Natural killer cell (primary cell): Measurements from ENCODE around the gene CHST9. TPM values are rescaled to one million over a fixed set of nuclear protein-coding genes. Genes with fewer than 3 reads are reported as not detected.

ENCODE experiments used
- ATAC-seq, 3 donors: fragments of 150-1000 bp in 2 of 3; fragments of 200-7000 bp in 1 of 3; cut with Tn5 transposase; 1 replicate in 1 of 3; 2 replicates in 2 of 3; pipeline ENCODE4 v1.10.0; 2021; ENCODE audit warnings: mild to moderate bottlenecking in 2 of 3, moderate library complexity in 2 of 3
- DNase-seq, 2 donors: peaks; one replicate each; pipeline versions ENCODE4 v3.0.0 to v3.0.0-alpha.2; 2013 to 2021; ENCODE audit warnings: mixed read lengths in 1 of 2
- H3K27ac ChIP-seq: one replicate; pipeline ENCODE4 v1.5.1; 2013; ENCODE audit warnings: mild to moderate bottlenecking, low read length
- H3K27me3 ChIP-seq: one replicate; pipeline ENCODE4 v1.6.1; 2013; ENCODE audit warnings: low read length; ENCODE audit not compliant: control insufficient read depth, insufficient read depth
- H3K36me3 ChIP-seq: one replicate; pipeline ENCODE4 v1.6.1; 2013; ENCODE audit warnings: low read length; ENCODE audit not compliant: control insufficient read depth, insufficient read depth
- H3K4me1 ChIP-seq: one replicate; pipeline ENCODE4 v1.6.1; 2013; ENCODE audit warnings: low read length; ENCODE audit not compliant: control insufficient read depth, insufficient read depth
- H3K4me3 ChIP-seq: one replicate; pipeline ENCODE4 v1.5.1; 2013; ENCODE audit warnings: low read length
- H3K9me3 ChIP-seq: one replicate; pipeline ENCODE4 v1.6.1; 2013; ENCODE audit warnings: low read length; ENCODE audit not compliant: control insufficient read depth, insufficient read depth
- H3K27ac Mint-ChIP-seq, 2 donors: one replicate each; pipeline ENCODE4 v1.8.0; 2022; ENCODE audit warnings: mild to moderate bottlenecking in 2 of 2, mixed read lengths in 2 of 2, moderate library complexity in 1 of 2
- H3K27me3 Mint-ChIP-seq, 2 donors: one replicate each; pipeline ENCODE4 v1.8.0; 2022; ENCODE audit warnings: low read depth in 2 of 2, mixed read lengths in 2 of 2
- H3K36me3 Mint-ChIP-seq: one replicate; pipeline ENCODE4 v1.8.0; 2022; ENCODE audit warnings: mixed read lengths
- H3K4me1 Mint-ChIP-seq, 2 donors: one replicate each; pipeline ENCODE4 v1.8.0; 2022; ENCODE audit warnings: mixed read lengths in 2 of 2
- H3K4me3 Mint-ChIP-seq: one replicate; pipeline ENCODE4 v1.8.0; 2022; ENCODE audit warnings: mild to moderate bottlenecking, moderate library complexity, mixed read lengths
- H3K9me3 Mint-ChIP-seq, 2 donors: one replicate each; pipeline ENCODE4 v1.8.0; 2022; ENCODE audit warnings: mixed read lengths in 2 of 2
- CTCF ChIP-seq: fragments of 200-600 bp; IDR thresholded peaks from one replicate; pipeline ENCODE4 v1.8.0; 2022; ENCODE audit warnings: antibody characterized with exemption
- WGBS: methylation state at CpG from one replicate; pipeline ENCODE4 v1.1.7; 2013; ENCODE audit warnings: missing lambda C conversion rate; ENCODE audit not compliant: insufficient coverage; 5-methylcytosine and 5-hydroxymethylcytosine counted together
- intact Hi-C: fragments of 100-400 bp; cut with micrococcal nuclease; formaldehyde crosslinking; loops from one replicate; pipeline ENCODE4 v1.14.2; 2022
- total RNA-seq, 4 donors: library from RNA; stranded (reverse); fragments of 120-200 nt in 1 of 4; gene quantifications; one replicate each; pipeline versions ENCODE4 v1.2.3 to v1.2.4, GENCODE V29; 2013 to 2022

CHST9 gene
- total RNA-seq, 3 donors from 2014 or later (not counting 1 experiment from before 2014, with no cell fraction given): not detected

GRCh38 chr18:26971409-26971808, 213.7 kb downstream of the CHST9 start:
- 85% methylated on average over 8 of the region's 8 CpGs for WGBS
- no peak for TF ChIP-seq CTCF

GRCh38 chr18:26970637-26971036, 214.5 kb downstream of the CHST9 start:
- ATAC-seq: no peak
- no peak overlapping the region for H3K4me3 Mint-ChIP-seq
- H3K4me3 ChIP-seq: no peak overlapping the region
- H3K4me1 Mint-ChIP-seq: no peaks in the 10 kb centered on the region
- H3K4me1 ChIP-seq: no peaks in the 10 kb centered on the region
- intact Hi-C loops: no loop called here
- no peak overlapping the region for H3K27ac Mint-ChIP-seq
- 84% methylated on average over 3 of the region's 4 CpGs for WGBS
- no peaks in the 10 kb centered on the region for H3K36me3 ChIP-seq
- H3K9me3 Mint-ChIP-seq: peaks cover 7 to 12% of the 10 kb centered on the region in 2 donors
- no peak for TF ChIP-seq CTCF
- no peak for DNase-seq
- peaks cover 3% of the 10 kb centered on the region for H3K9me3 ChIP-seq
- H3K27ac ChIP-seq: no peak overlapping the region
- H3K36me3 Mint-ChIP-seq: no peaks in the 10 kb centered on the region
- H3K27me3 ChIP-seq: no peaks in the 10 kb centered on the region
- H3K27me3 Mint-ChIP-seq: no peaks in the 10 kb centered on the region

More at GRCh38 chr18:26971409-26971808, 213.7 kb downstream of the CHST9 start:
- Histone ChIP-seq H3K36me3 (no peaks in the 10 kb centered on the region), H3K27me3 (no peaks in the 10 kb centered on the region), H3K27ac (no peak overlapping the region), H3K4me3 (no peak overlapping the region), H3K4me1 (no peaks in the 10 kb centered on the region), H3K9me3 (peaks cover 3% of the 10 kb centered on the region)
- Mint-ChIP-seq H3K9me3 (peaks cover 7 to 11% of the 10 kb centered on the region in 2 donors), H3K4me1 (no peaks in the 10 kb centered on the region), H3K27me3 (no peaks in the 10 kb centered on the region), H3K27ac (no peak overlapping the region), H3K36me3 (no peaks in the 10 kb centered on the region), H3K4me3 (no peak overlapping the region)
- no peak for DNase-seq
- intact Hi-C loops: no loop called here
- no peak for ATAC-seq

- no peaks in the 10 kb centered on the region for H3K4me1 ChIP-seq
- H3K4me3 ChIP-seq: no peak overlapping the region
- Mint-ChIP-seq H3K27me3 (no peaks in the 10 kb centered on the region), H3K4me3 (no peak overlapping the region), H3K9me3 (peaks cover 3 to 7% of the 10 kb centered on the region in 2 donors), H3K36me3 (no peaks in the 10 kb centered on the region), H3K4me1 (no peaks in the 10 kb centered on the region), H3K27ac (no peak overlapping the region)
- H3K27me3 ChIP-seq: no peaks in the 10 kb centered on the region
- WGBS: 95% methylated on average over 2 of the region's 3 CpGs
- TF ChIP-seq CTCF: no peak
- no peaks in the 10 kb centered on the region for H3K36me3 ChIP-seq
- H3K27ac ChIP-seq: no peak overlapping the region
- intact Hi-C loops: no loop called here
- no peaks in the 10 kb centered on the region for H3K9me3 ChIP-seq
- DNase-seq (no peak), ATAC-seq (no peak)
These were observed 219.9 kb downstream of the CHST9 start for GRCh38 chr18:26965206-26965605.

GRCh38 chr18:26963292-26963691, 221.8 kb downstream of the CHST9 start:
- no peak overlapping the region for H3K4me3 ChIP-seq
- Mint-ChIP-seq H3K27me3 (no peaks in the 10 kb centered on the region), H3K9me3 (peaks cover 5 to 8% of the 10 kb centered on the region in 2 donors), H3K4me1 (no peaks in the 10 kb centered on the region), H3K27ac (no peak overlapping the region), H3K4me3 (no peak overlapping the region), H3K36me3 (no peaks in the 10 kb centered on the region)
- H3K27ac ChIP-seq: no peak overlapping the region
- TF ChIP-seq CTCF: no peak
- ATAC-seq: no peak
- H3K9me3 ChIP-seq: no peaks in the 10 kb centered on the region
- H3K36me3 ChIP-seq: no peaks in the 10 kb centered on the region
- H3K27me3 ChIP-seq: no peaks in the 10 kb centered on the region
- intact Hi-C loops: no loop called here
- WGBS: 52% methylated on average over 2 of the region's 3 CpGs
- no peak for DNase-seq
- H3K4me1 ChIP-seq: no peaks in the 10 kb centered on the region
